ENCODE results near the gene PCGF3. TPM values are rescaled to one million over a fixed set of nuclear protein-coding genes. Genes with fewer than 3 reads are reported as not detected.

Gene PCGF3
- total and polyA plus RNA-seq, 10 of the 15 experiments (the other 5 are each of a cell fraction or from before 2014, with no cell fraction given): 2.2 to 43.8 (median 15.9) TPM

DNA sequence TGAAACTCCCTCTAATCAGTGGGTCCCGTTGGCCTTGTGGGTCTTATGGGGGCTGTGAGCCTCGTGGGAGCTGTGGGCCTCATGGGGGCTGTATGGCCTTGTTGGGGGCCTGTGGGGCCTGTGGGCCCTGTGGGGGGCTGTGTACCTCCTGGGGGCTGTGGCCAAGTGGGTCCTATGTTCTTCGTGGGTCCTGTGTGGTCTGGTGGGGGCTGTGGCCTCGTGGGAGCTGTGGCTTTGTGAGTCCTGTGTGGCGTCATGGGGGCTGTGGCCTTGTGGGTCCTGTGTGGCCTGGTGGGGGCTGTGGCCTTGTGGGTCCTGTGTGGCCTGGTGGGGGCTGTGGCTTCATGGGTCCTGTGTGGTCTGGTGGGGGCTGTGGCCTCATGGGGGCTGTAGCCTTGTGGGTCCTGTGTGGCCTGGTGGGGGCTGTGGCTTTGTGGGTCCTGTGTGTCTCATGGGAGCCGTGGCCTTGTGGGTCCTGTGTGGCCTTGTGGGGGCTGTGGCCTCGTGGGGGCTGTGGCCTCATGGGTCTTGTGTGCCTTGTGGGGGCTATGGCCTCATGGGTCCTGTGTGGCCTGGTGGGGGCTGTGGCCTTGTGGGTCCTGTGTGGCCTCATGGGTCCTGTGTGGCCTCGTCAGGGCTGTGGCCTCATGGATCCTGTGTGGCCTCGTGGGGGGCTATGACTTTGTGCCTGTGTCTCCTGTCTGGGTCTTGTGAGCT, 7.4 kb downstream of the PCGF3 start:
- Histone ChIP-seq H3K4me3 (no peak overlapping the region), H3K4me2 (ENCODE audit: control insufficient read depth, insufficient read depth) (no peak overlapping the region), H3K27me3 (replicated peaks in 1 of 2; ENCODE audit: control insufficient read depth in 2 of 2, insufficient read depth in 2 of 2, low read length in 1 of 2) (no peaks in the 10 kb centered on the region), H3K9me3 (replicated peaks; ENCODE audit: control insufficient read depth, insufficient read depth, low read length) (no peaks in the 10 kb centered on the region), H3K4me1 (ENCODE audit: control insufficient read depth, insufficient read depth, low read length) (no peaks in the 10 kb centered on the region), H3K27ac (ENCODE audit: control insufficient read depth, insufficient read depth) (no peak overlapping the region), H3K36me3 (ENCODE audit: control insufficient read depth in 2 of 2, insufficient read depth in 2 of 2, low read length in 1 of 2) (peaks cover 2 to 3% of the 10 kb centered on the region in 2 experiments; a peak in 3 of 4 replicates), H3K79me2 (ENCODE audit: control insufficient read depth, insufficient read depth, low read length) (peaks cover 36% of the 10 kb centered on the region), H4K20me1 (ENCODE audit: control insufficient read depth, insufficient read depth) (no peaks in the 10 kb centered on the region), H3K9ac (ENCODE audit: control insufficient read depth, insufficient read depth, low read length) (no peak overlapping the region), H2AFZ (ENCODE audit: control insufficient read depth, low read depth, low read length) (no peak overlapping the region)
- WGBS (ENCODE audit: insufficient coverage, insufficient replicate concordance, low lambda C conversion rate, missing lambda C conversion rate): 62% methylated on average over 9 of the region's 9 CpGs
- DNase-seq (ENCODE audit: low read depth, low spot score): no peak
- ChIA-PET SMC1A (ENCODE audit: uncharacterized antibody, unreplicated experiment) (no interaction called here), POLR2A (no interaction called here), CTCF (no interaction called here), RAD21 (ENCODE audit: unreplicated experiment) (no interaction called here)
- TF ChIP-seq, protein P1, sequence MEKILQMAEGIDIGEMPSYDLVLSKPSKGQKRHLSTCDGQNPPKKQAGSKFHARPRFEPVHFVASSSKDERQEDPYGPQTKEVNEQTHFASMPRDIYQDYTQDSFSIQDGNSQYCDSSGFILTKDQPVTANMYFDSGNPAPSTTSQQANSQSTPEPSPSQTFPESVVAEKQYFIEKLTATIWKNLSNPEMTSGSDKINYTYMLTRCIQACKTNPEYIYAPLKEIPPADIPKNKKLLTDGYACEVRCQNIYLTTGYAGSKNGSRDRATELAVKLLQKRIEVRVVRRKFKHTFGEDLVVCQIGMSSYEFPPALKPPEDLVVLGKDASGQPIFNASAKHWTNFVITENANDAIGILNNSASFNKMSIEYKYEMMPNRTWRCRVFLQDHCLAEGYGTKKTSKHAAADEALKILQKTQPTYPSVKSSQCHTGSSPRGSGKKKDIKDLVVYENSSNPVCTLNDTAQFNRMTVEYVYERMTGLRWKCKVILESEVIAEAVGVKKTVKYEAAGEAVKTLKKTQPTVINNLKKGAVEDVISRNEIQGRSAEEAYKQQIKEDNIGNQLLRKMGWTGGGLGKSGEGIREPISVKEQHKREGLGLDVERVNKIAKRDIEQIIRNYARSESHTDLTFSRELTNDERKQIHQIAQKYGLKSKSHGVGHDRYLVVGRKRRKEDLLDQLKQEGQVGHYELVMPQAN (conservative IDR thresholded peaks at IDR 0.05): no peak
- TF ChIP-seq JUNB (IDR thresholded peaks at IDR 0.05) (no peak), PAX5 (IDR thresholded peaks at IDR 0.05; ENCODE audit: borderline replicate concordance, low read depth, low read length) (0 out of 2 replicates have a peak, but pooled peaks have one; percentile 25)
- FAIRE-seq: no peak
- no TSS peak for BruUV-seq (replicated peaks)
- intact Hi-C loops (cut with micrococcal nuclease; ENCODE audit: unreplicated experiment) (no loop called here), in situ Hi-C loops (cut with MboI) (no loop called here)
- no peak for ATAC-seq

DNA sequence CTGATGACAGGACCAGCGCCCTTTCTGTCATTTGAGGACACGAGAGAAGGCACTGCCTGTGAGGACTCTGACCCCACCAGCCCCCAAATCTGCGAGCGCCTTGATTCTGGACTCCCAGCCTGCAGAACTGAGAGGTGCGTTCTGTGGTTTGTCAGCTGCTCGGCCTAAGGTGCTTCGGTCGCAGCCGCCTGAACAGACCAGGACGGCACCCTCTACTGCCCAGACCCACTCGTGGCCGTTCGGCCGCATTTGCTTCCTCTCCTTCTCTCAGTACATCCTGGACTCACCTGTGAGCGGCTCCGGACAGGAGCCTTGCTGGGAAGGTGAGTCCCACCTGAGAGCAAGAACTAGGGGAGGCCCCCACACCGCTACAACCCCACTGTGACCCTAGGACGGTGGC, 8.5 kb downstream of the PCGF3 start:
- Histone ChIP-seq H4K20me1 (ENCODE audit: control insufficient read depth, insufficient read depth) (no peaks in the 10 kb centered on the region), H3K4me2 (ENCODE audit: control insufficient read depth, insufficient read depth) (no peak overlapping the region), H3K4me3 (no peak overlapping the region), H3K79me2 (ENCODE audit: control insufficient read depth, insufficient read depth, low read length) (peaks cover 30% of the 10 kb centered on the region), H3K36me3 (ENCODE audit: control insufficient read depth in 2 of 2, insufficient read depth in 2 of 2, low read length in 1 of 2) (peaks cover 0 to 3% of the 10 kb centered on the region in 2 experiments; a peak in 2 of 4 replicates), H3K9ac (ENCODE audit: control insufficient read depth, insufficient read depth, low read length) (no peak overlapping the region), H2AFZ (ENCODE audit: control insufficient read depth, low read depth, low read length) (no peak overlapping the region), H3K4me1 (ENCODE audit: control insufficient read depth, insufficient read depth, low read length) (no peaks in the 10 kb centered on the region), H3K9me3 (replicated peaks; ENCODE audit: control insufficient read depth, insufficient read depth, low read length) (no peaks in the 10 kb centered on the region), H3K27ac (ENCODE audit: control insufficient read depth, insufficient read depth) (no peak overlapping the region), H3K27me3 (replicated peaks in 1 of 2; ENCODE audit: control insufficient read depth in 2 of 2, insufficient read depth in 2 of 2, low read length in 1 of 2) (no peaks in the 10 kb centered on the region)
- ChIA-PET SMC1A (ENCODE audit: uncharacterized antibody, unreplicated experiment) (no interaction called here), RAD21 (ENCODE audit: unreplicated experiment) (no interaction called here), CTCF (no interaction called here), POLR2A (no interaction called here)
- intact Hi-C loops (cut with micrococcal nuclease; ENCODE audit: unreplicated experiment): no loop called here
- in situ Hi-C loops (cut with MboI): no loop called here
- WGBS (ENCODE audit: insufficient coverage, insufficient replicate concordance, low lambda C conversion rate, missing lambda C conversion rate): 96% methylated on average over 18 of the region's 18 CpGs
- no peak for ATAC-seq
- DNase-seq (ENCODE audit: low read depth, low spot score): no peak
- no TSS peak for BruUV-seq (replicated peaks)
- FAIRE-seq: no peak
- TF ChIP-seq CHD4 (IDR thresholded peaks at IDR 0.05) (no peak), POLR2AphosphoS2 (IDR thresholded peaks at IDR 0.05; ENCODE audit: low read depth, low read length) (no peak), FOXK2 (IDR thresholded peaks at IDR 0.05) (no peak), ASH2L (IDR thresholded peaks at IDR 0.05; ENCODE audit: borderline replicate concordance, low read depth) (no peak), NBN (IDR thresholded peaks at IDR 0.05) (no peak), ZNF384 (IDR thresholded peaks at IDR 0.05; ENCODE audit: borderline replicate concordance, low read depth, low read length) (no peak), E2F4 (IDR thresholded peaks at IDR 0.05; ENCODE audit: low read depth, low read length) (no peak), ZNF622 (IDR thresholded peaks at IDR 0.05) (no peak), RELB (IDR thresholded peaks at IDR 0.05; ENCODE audit: low read depth) (no peak), RB1 (IDR thresholded peaks at IDR 0.05; ENCODE audit: borderline replicate concordance) (no peak)

Measured in GM12878 (cell line).